Measurements from ENCODE around the gene CDK5.
A peak's percentile ranks its signal among the peaks of the same experiment; 100 is the strongest.
"Not testable (repeated sequence)": the region's sequence is repeated elsewhere in the genome, so short reads cannot be mapped to it uniquely, and the experiment has no call there.

Gene CDK5

DNA sequence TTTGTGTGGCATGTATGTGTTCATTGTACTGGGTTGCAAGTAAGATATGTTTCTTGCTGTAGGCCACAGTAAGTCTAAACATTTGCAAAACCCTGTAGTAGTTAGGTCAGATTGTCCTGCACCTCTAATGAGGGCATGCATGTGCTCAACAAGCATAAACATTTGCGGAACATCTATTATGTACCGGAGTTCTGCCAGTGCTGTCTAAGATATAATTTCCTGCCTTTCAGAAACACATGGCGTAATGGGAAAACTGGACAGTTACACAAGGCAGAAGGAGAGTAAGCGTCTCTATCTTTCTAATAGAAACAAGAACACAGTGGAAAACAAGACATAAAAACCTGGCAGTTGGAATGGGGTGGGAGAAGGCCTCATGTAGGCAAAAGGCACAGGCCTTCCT is 26.7 kb downstream of the CDK5 start:
- DNase-seq: no peak

DNA sequence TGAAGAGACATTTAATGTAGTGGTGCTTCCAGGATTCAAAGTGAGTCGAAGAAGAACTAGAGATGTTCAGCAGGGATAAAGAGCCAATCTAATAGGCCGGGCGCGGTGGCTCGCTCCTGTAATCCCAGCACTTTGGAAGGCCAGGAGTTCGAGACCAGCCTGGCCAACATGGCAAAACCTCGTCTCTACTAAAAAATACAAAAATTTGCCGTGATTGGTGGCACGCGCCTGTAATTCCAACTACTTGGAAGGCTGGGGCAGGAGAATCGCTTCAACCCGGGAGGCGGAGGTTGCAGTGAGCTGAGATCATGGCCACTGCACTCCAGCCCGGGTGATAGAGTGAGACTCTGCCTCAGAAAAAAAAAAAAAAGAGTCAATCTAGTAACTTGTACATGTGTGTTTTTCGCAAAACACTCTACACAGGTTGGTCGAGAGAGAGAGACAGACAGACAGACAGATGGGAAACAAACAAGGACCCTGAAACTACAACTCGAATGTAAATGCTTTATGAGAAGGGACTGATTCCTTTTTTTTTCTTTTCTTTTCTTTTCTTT is 28.7 kb downstream of the CDK5 start:
- no peak for DNase-seq

DNA sequence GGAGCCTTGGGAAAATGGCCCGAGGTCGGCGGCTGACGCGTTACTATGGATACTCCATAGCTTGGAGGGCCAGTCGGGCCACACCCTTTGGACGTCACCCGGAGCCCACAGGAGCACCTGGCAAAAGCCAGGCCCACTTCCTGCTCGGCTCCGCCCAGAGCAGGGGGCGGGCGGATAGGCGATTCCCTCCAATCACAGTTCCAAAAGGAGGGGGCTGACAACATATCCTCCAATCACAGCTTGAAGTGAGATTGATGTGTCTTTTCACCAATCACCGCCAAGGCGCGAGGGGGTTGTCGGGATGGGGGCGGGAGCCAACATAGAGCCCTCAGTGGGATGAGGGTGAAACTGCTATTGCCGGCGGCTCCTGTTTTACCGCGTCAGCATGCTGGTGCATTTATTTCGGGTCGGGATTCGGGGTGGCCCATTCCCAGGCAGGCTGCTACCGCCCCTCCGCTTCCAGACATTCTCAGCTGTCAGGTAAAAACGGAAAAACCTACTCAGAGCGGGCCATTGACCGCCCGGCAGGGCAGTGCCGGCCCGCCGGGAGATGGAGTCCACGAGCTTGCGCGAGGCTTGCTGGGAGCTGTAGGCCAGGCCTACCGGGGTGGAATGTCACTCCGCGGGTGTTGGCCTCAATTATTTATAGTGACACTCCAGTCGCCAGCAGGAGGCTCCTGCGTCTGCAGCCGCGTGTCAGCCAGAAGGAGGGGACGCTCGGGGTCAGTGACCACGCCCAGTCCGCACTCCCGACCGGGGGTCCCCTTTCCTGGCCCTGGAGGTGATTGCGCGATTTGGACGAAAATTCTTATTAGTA is 29.4 kb downstream of the CDK5 start, which contains the start of gene ABCB8:
Gene ABCB8, plus strand, starts transcription at position 320 of the 817 bp plus-strand sequence. Its CDS starts 66 bp downstream, at position 386.
- DNase-seq: peak; percentile 98

GRCh38 chr7:151027728-151028130 is 30.0 kb downstream of the CDK5 start:
- not testable (repeated sequence) for DNase-seq

- peak; percentile 19 for DNase-seq
Observed at GRCh38 chr7:151026771-151027727, 30.6 kb downstream of the CDK5 start.

- no peak for DNase-seq
Observed at GRCh38 chr7:151025924-151026671, 31.6 kb downstream of the CDK5 start.

DNA sequence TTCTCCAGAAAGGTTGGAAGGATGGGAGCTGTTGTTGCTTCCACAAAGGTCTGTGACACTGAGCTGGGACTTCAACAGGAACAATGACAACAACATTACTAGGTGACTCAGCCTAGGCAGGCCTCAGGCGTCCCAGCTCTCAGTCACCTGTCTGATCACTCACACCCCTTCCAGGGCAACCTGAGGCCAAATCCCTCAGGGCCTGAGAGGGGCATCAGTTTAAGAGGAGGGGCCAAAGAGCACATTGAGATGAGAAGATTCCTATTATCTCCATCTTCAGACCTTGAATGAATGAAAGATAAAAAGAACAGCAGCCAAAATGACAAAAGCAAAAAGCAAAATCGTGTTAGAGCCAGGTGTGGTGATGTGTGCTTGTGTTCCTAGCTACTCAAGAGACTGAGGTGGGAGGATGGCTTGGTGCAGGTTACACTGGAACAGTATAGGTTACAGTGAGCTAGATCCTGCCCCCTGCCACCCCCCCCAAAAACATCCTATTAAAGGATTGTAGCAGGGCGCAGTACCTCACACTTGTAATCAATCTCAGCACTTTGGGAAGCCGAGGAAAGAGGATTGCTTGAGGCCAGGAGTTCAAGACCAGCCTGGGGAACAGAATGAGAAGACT is 33.2 kb downstream of the CDK5 start, which contains the start of gene ATG9B:
Gene ATG9B, minus strand, starts transcription at position 60 of the 622 bp plus-strand sequence. CDS start 71 bp downstream, outside the sequence.
- no peak for DNase-seq

- DNase-seq: no peak
Observed at GRCh38 chr7:151023232-151023631, 34.5 kb downstream of the CDK5 start.

- no peak for DNase-seq
Observed at GRCh38 chr7:151020231-151020630, 37.5 kb downstream of the CDK5 start.

DNA sequence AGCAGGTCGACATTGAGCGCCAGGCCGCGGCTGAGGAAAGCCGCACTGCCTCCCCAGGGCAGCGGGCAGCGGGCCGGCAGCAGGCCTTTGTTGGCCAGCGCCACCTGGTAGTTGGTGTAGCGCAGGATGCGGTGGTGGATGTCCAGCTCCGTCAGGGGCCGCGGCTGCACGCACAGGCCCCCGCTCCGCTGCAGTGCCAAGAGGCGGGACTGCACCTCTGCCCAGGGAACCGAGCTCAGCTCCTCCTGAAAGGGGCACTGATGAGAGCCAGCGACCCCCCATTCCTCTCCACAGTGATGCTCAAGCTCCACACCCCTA is 38.6 kb downstream of the CDK5 start:
- no peak for DNase-seq

- no peak for DNase-seq
Observed at GRCh38 chr7:151018421-151019129, 39.1 kb downstream of the CDK5 start.

DNA sequence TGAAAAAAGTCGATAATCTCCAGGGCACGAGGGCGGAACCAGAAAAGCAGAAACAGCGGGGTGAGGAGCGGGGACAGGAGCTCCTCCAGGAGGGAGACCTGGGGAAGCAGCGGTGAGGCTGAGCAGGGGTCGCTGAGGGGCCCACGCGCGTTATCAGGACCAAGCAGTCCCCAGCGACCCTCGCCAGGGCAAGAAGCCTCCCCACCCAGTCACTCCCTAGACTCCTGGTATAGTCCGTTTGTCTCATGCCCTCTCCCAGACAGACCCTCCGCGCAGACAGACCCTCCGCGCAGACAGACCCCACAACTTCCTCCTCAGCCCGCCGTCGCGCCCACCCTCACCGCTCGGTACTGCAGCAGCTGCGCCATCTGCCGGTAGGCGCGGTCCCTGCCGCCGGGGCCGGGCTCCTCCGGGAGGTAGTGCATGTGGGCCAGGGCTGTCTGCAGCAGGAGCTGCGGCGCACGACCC is 39.7 kb downstream of the CDK5 start:
- DNase-seq: peak; percentile 44

DNA sequence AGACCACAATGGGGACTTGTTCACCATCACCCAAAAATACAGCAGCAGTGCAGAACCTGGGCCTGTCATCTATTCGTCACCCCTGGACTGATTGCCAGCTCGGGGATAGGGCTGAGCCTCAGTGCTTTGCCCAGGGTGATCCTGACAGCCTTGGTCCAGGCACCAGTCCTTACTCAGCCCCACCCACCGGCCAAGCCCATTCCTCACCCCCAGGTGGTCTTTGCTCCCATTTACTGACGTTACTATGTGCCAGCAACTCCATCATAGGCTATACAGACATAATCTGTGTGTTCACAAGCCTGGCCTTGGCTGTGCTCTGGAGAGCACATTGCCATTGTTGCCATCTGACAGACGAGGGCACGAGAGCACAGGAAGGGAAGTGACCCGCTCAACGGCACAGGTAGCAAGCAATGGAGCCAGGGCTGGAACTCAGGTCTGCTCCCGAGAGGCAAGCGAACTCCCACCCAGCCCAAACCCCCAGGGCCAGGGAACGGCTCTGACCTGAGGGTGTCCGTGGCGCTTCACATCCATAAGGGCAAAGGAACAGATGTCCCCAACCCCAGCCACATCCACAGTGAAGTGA is 40.2 kb downstream of the CDK5 start:
- peak; percentile 30 for DNase-seq

GRCh38 chr7:151016942-151017341 is 40.8 kb downstream of the CDK5 start:
- DNase-seq: no peak

DNA sequence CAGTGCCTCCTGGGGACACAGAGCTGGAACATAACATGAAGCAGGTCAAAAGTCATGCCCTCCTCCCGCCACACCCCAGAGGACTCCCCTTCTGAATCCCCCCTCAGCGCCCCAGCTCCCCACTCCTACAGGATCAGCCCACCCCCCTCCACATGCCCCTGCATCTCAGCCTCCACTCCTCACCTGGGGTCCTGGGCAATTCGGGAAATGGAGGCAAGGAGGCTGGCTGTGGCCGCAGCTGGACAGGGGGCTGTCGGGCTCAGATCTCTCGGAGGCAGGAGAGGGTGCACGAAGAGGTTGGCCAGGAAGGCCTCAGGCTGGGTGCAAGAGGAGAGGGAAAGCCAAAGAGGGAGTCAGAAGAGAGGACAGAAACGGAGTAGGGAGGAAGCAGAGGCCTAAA is 41.2 kb downstream of the CDK5 start:
- no peak for DNase-seq

- no peak for DNase-seq
Observed at GRCh38 chr7:151015967-151016366, 41.7 kb downstream of the CDK5 start.

- DNase-seq: no peak
Observed at GRCh38 chr7:151014950-151015349, 42.7 kb downstream of the CDK5 start.

DNA sequence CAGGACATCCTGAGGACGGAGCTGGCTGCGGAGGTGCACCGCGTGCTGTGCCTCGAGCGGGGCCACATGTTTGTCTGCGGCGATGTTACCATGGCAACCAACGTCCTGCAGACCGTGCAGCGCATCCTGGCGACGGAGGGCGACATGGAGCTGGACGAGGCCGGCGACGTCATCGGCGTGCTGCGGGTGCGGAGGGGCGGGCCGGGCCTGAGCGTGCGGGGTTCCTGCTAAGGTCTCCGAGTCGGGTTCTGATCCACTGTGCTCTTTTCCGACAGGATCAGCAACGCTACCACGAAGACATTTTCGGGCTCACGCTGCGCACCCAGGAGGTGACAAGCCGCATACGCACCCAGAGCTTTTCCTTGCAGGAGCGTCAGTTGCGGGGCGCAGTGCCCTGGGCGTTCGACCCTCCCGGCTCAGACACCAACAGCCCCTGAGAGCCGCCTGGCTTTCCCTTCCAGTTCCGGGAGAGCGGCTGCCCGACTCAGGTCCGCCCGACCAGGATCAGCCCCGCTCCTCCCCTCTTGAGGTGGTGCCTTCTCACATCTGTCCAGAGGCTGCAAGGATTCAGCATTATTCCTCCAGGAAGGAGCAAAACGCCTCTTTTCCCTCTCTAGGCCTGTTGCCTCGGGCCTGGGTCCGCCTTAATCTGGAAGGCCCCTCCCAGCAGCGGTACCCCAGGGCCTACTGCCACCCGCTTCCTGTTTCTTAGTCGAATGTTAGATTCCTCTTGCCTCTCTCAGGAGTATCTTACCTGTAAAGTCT is 43.8 kb downstream of the CDK5 start:
- DNase-seq: peak; percentile 71

GRCh38 chr7:151013356-151013732 is 44.4 kb downstream of the CDK5 start:
- DNase-seq: no peak

DNA sequence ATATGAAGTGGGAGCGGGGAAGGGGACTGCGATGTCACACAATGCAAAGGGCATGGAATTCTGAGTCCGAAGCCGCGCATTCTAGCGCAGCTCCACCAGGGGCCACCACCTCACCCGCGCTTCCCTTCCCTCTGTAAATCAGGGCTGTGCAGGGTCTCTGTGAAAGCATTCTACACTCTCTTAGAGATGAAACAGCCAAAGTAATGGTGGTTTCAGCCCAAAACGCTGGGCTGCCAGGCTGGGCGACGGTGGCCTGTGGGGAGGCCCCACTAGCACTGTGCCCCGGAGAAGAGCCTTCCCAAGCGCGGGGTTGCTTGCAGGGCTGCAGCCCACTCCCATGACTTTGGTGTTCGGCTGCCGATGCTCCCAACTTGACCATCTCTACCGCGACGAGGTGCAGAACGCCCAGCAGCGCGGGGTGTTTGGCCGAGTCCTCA is 44.8 kb downstream of the CDK5 start:
- DNase-seq: no peak
